WTC11 (cell line): ENCODE results near the gene SERGEF. TPM values are rescaled to one million over a fixed set of nuclear protein-coding genes. Genes with fewer than 3 reads are reported as not detected.

ENCODE experiments used
- ATAC-seq: fragments of 200-7000 bp; cut with Tn5 transposase; 2 replicates; pipeline ENCODE4 v1.10.0; 2021; ENCODE audit warnings: mild to moderate bottlenecking, moderate library complexity
- CTCF ChIA-PET: fragments of 300-600 bp; sonication (Branson Sonifier 250); formaldehyde crosslinking; loops from one replicate; lab custom pipeline; 2021; ENCODE audit warnings: antibody characterized with exemption; lab: Charles Lee
- POLR2A ChIA-PET: fragments of 350-600 bp; sonication (Branson Sonifier 250); formaldehyde crosslinking; loops from one replicate; lab custom pipeline; 2021; ENCODE audit warnings: antibody characterized with exemption; lab: Charles Lee
- DNase-seq: peaks from one replicate; pipeline ENCODE4 v3.0.0; 2021; ENCODE audit warnings: low spot score
- H3K27ac Mint-ChIP-seq: 2 replicates; pipeline ENCODE4 v1.8.0; 2021; ENCODE audit warnings: mixed read lengths
- H3K27me3 Mint-ChIP-seq: 2 replicates; pipeline ENCODE4 v1.8.0; 2021; ENCODE audit warnings: low read depth, mild to moderate bottlenecking, moderate library complexity, mixed read lengths
- H3K36me3 Mint-ChIP-seq: 2 replicates; pipeline ENCODE4 v1.8.0; 2021; ENCODE audit warnings: mixed read lengths
- H3K4me1 Mint-ChIP-seq: 2 replicates; pipeline ENCODE4 v1.8.0; 2022; ENCODE audit warnings: mixed read lengths
- H3K4me3 Mint-ChIP-seq: 2 replicates; pipeline ENCODE4 v1.8.0; 2021; ENCODE audit warnings: mild to moderate bottlenecking, moderate library complexity, mixed read lengths
- H3K9me3 Mint-ChIP-seq: 2 replicates; pipeline ENCODE4 v1.8.0; 2021; ENCODE audit warnings: mixed read lengths
- AFF4 ChIP-seq: sonication (generic); formaldehyde crosslinking; IDR thresholded peaks from 2 replicates; pipeline ENCODE4 v1.8.1; 2023; ENCODE audit warnings: mild to moderate bottlenecking, missing genetic modification reagents, borderline replicate concordance
- CREB1 ChIP-seq: sonication (generic); formaldehyde crosslinking; IDR thresholded peaks from 2 replicates; pipeline ENCODE4 v1.8.0; 2023; ENCODE audit warnings: mild to moderate bottlenecking, missing genetic modification reagents
- ELF4 ChIP-seq: sonication (generic); formaldehyde crosslinking; IDR thresholded peaks from 2 replicates; pipeline ENCODE4 v1.8.1; 2022; ENCODE audit warnings: low read depth, mild to moderate bottlenecking, moderate library complexity, missing genetic modification reagents
- GRHL2 ChIP-seq: fragments of 250-450 bp; sonication (Bioruptor Pico); IDR thresholded peaks from 2 replicates; pipeline ENCODE4 v1.8.0; 2022; ENCODE audit warnings: mild to moderate bottlenecking, moderate library complexity; ENCODE audit not compliant: insufficient replicate concordance, severe bottlenecking
- HMGXB4 ChIP-seq: sonication (generic); formaldehyde crosslinking; IDR thresholded peaks from 2 replicates; pipeline ENCODE4 v1.8.1; 2023; ENCODE audit warnings: mild to moderate bottlenecking, moderate library complexity, missing genetic modification reagents
- IRF2 ChIP-seq: sonication (generic); formaldehyde crosslinking; IDR thresholded peaks from 2 replicates; pipeline ENCODE4 v1.8.0; 2022; ENCODE audit warnings: low read depth, missing genetic modification reagents, borderline replicate concordance
- MAX ChIP-seq: sonication (generic); formaldehyde crosslinking; IDR thresholded peaks from 2 replicates; pipeline ENCODE4 v1.8.0; 2022; ENCODE audit warnings: mild to moderate bottlenecking, missing genetic modification reagents
- MYBL2 ChIP-seq: sonication (generic); formaldehyde crosslinking; IDR thresholded peaks from 2 replicates; pipeline ENCODE4 v1.8.1; 2023; ENCODE audit warnings: mild to moderate bottlenecking, moderate library complexity, missing genetic modification reagents
- NR1H2 ChIP-seq: sonication (generic); formaldehyde crosslinking; IDR thresholded peaks from 2 replicates; pipeline ENCODE4 v1.9.0; 2021; ENCODE audit warnings: mild to moderate bottlenecking, moderate library complexity, missing genetic modification reagents
- NR2C2 ChIP-seq: sonication (generic); formaldehyde crosslinking; IDR thresholded peaks from 2 replicates; pipeline ENCODE4 v1.8.0; 2022; ENCODE audit warnings: mild to moderate bottlenecking, missing genetic modification reagents
- NR3C1 ChIP-seq: sonication (generic); formaldehyde crosslinking; conservative IDR thresholded peaks from 2 replicates; pipeline ENCODE4 v1.8.1; 2023; ENCODE audit warnings: low read depth, mild to moderate bottlenecking, missing genetic modification reagents
- SOX15 ChIP-seq: fragments of 250-450 bp; sonication (Bioruptor Pico); IDR thresholded peaks from 2 replicates; pipeline ENCODE4 v1.9.0; 2021; ENCODE audit warnings: mild to moderate bottlenecking
- TCF7 ChIP-seq: sonication (generic); formaldehyde crosslinking; IDR thresholded peaks from 2 replicates; pipeline ENCODE4 v1.8.0; 2022; ENCODE audit warnings: mild to moderate bottlenecking, low read depth, missing genetic modification reagents, moderate library complexity
- ZNF425 ChIP-seq: fragments of 250-450 bp; sonication (Bioruptor Pico); conservative IDR thresholded peaks from 2 replicates; pipeline ENCODE4 v1.9.0; 2021; ENCODE audit warnings: mild to moderate bottlenecking
- ZNF671 ChIP-seq: fragments of 250-450 bp; sonication (Bioruptor Pico); IDR thresholded peaks from 2 replicates; pipeline ENCODE4 v1.8.0; 2021; ENCODE audit warnings: mild to moderate bottlenecking
- ZSCAN18 ChIP-seq: fragments of 250-450 bp; sonication (Bioruptor Pico); IDR thresholded peaks from 2 replicates; pipeline ENCODE4 v2.1.2; 2022; ENCODE audit warnings: mild to moderate bottlenecking, moderate library complexity
- total RNA-seq: library from RNA; stranded (reverse); gene quantifications from 3 replicates; pipeline ENCODE4 v1.2.3, GENCODE V29; 2021
- TF ChIP-seq, protein P1 (sequence below): fragments of 250-450 bp; sonication (Bioruptor Pico); IDR thresholded peaks from 2 replicates; pipeline ENCODE4 v1.9.0; 2021; ENCODE audit warnings: mild to moderate bottlenecking

SERGEF gene
- total RNA-seq, 1 experiment from 2014 or later, result 35.5 TPM

GRCh38 chr11:17778956-17779860 is 233.6 kb downstream of the SERGEF start:
- DNase-seq (no peak), ATAC-seq (no peak)
- Mint-ChIP-seq H3K27me3 (no peaks in the 10 kb centered on the region), H3K27ac (no peak overlapping the region), H3K4me1 (no peaks in the 10 kb centered on the region), H3K36me3 (no peaks in the 10 kb centered on the region), H3K4me3 (no peak overlapping the region), H3K9me3 (no peaks in the 10 kb centered on the region)
- POLR2A ChIA-PET, result interaction anchor here (0.6 kb wide), 1 partner anchor 253 kb away, joined by 3 read pairs; no protein-coding TSS in a partner anchor
- CTCF ChIA-PET, result interaction anchor here (1.0 to 6.4 kb wide), 5 partner anchors 12 to 194 kb away, joined by 3 to 48 read pairs (median 4); no protein-coding TSS in a partner anchor
- TF ChIP-seq ZSCAN18 (CRISPR knock-in tag), result no peak
- TF ChIP-seq TCF7 (CRISPR knock-in tag), result no peak
- TF ChIP-seq ZNF671 (CRISPR knock-in tag), result no peak
- no peak for TF ChIP-seq SOX15
- no peak for TF ChIP-seq NR2C2 (CRISPR knock-in tag)
- TF ChIP-seq ZNF425 (CRISPR knock-in tag), result no peak
- no peak for TF ChIP-seq HMGXB4 (CRISPR knock-in tag)
- TF ChIP-seq NR3C1, result no peak

- ChIA-PET POLR2A (no interaction called here), CTCF (interaction anchor here (1.0 kb wide), 1 partner anchor 128 kb away, joined by 3 read pairs; no protein-coding TSS in a partner anchor)
- DNase-seq (no peak), ATAC-seq (no peak)
- Mint-ChIP-seq H3K4me1 (no peaks in the 10 kb centered on the region), H3K27me3 (no peaks in the 10 kb centered on the region), H3K27ac (no peak overlapping the region), H3K36me3 (no peaks in the 10 kb centered on the region), H3K9me3 (no peaks in the 10 kb centered on the region), H3K4me3 (no peak overlapping the region)
- TF ChIP-seq CREB1 (CRISPR knock-in tag) (no peak), MAX (CRISPR knock-in tag) (no peak), AFF4 (CRISPR knock-in tag) (no peak), ELF4 (CRISPR knock-in tag) (no peak), MYBL2 (no peak), IRF2 (CRISPR knock-in tag) (no peak), GRHL2 (no peak), NR1H2 (no peak), ZNF671 (CRISPR knock-in tag) (no peak)
- TF ChIP-seq, protein P1, sequence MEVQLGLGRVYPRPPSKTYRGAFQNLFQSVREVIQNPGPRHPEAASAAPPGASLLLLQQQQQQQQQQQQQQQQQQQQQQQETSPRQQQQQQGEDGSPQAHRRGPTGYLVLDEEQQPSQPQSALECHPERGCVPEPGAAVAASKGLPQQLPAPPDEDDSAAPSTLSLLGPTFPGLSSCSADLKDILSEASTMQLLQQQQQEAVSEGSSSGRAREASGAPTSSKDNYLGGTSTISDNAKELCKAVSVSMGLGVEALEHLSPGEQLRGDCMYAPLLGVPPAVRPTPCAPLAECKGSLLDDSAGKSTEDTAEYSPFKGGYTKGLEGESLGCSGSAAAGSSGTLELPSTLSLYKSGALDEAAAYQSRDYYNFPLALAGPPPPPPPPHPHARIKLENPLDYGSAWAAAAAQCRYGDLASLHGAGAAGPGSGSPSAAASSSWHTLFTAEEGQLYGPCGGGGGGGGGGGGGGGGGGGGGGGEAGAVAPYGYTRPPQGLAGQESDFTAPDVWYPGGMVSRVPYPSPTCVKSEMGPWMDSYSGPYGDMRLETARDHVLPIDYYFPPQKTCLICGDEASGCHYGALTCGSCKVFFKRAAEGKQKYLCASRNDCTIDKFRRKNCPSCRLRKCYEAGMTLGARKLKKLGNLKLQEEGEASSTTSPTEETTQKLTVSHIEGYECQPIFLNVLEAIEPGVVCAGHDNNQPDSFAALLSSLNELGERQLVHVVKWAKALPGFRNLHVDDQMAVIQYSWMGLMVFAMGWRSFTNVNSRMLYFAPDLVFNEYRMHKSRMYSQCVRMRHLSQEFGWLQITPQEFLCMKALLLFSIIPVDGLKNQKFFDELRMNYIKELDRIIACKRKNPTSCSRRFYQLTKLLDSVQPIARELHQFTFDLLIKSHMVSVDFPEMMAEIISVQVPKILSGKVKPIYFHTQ (CRISPR knock-in tag), result no peak
These were observed 234.5 kb downstream of the SERGEF start for GRCh38 chr11:17778352-17778751.
